Endodermal cell (in vitro differentiated cells): ENCODE data around the gene PIEZO2. TPM values are rescaled to one million over a fixed set of nuclear protein-coding genes. Genes with fewer than 3 reads are reported as not detected.
A peak's percentile ranks its signal among the peaks of the same experiment; 100 is the strongest.

Source experiments
- DNase-seq: peaks from one replicate; pipeline ENCODE4 v3.0.0-alpha.2; 2017
- H3K27ac ChIP-seq: 2 replicates; pipeline ENCODE4 v1.5.1; 2013; ENCODE audit warnings: mild to moderate bottlenecking, low read depth, low read length, moderate library complexity
- H3K27me3 ChIP-seq: 2 replicates; pipeline ENCODE4 v1.6.1; 2013; ENCODE audit warnings: mild to moderate bottlenecking, low read length, moderate library complexity; ENCODE audit not compliant: insufficient read depth, control insufficient read depth, poor library complexity, severe bottlenecking
- H3K36me3 ChIP-seq: 2 replicates; pipeline ENCODE4 v1.7.0; 2013; ENCODE audit warnings: mild to moderate bottlenecking, low read length, moderate library complexity; ENCODE audit not compliant: control insufficient read depth, insufficient read depth
- H3K4me1 ChIP-seq: one replicate; pipeline ENCODE4 v1.7.0; 2013; ENCODE audit warnings: low read length; ENCODE audit not compliant: control insufficient read depth, insufficient read depth
- H3K4me3 ChIP-seq: 2 replicates; pipeline ENCODE4 v1.5.1; 2013; ENCODE audit warnings: mild to moderate bottlenecking, low read length, moderate library complexity
- H3K9ac ChIP-seq: 2 replicates; pipeline ENCODE4 v1.6.1; 2013; ENCODE audit warnings: mild to moderate bottlenecking, low read length, moderate library complexity; ENCODE audit not compliant: poor library complexity, severe bottlenecking; ENCODE audit errors: extremely low read depth
- H3K9me3 ChIP-seq: 2 replicates; pipeline ENCODE4 v1.6.1; 2013; ENCODE audit warnings: mild to moderate bottlenecking, low read length, moderate library complexity; ENCODE audit not compliant: control insufficient read depth
- H3K27ac Mint-ChIP-seq: 2 replicates; pipeline ENCODE4 v1.8.0; 2020; ENCODE audit warnings: mixed read lengths
- H3K27me3 Mint-ChIP-seq: 2 replicates; pipeline ENCODE4 v1.8.0; 2021; ENCODE audit warnings: mild to moderate bottlenecking, mixed read lengths; ENCODE audit not compliant: insufficient read depth
- H3K36me3 Mint-ChIP-seq: 2 replicates; pipeline ENCODE4 v1.8.0; 2020; ENCODE audit warnings: low read depth, mixed read lengths
- H3K4me1 Mint-ChIP-seq: 2 replicates; pipeline ENCODE4 v1.8.0; 2020; ENCODE audit warnings: mixed read lengths
- H3K4me3 Mint-ChIP-seq: 2 replicates; pipeline ENCODE4 v1.8.0; 2020; ENCODE audit warnings: mild to moderate bottlenecking, moderate library complexity, mixed read lengths
- H3K9me3 Mint-ChIP-seq: 2 replicates; pipeline ENCODE4 v1.8.0; 2020; ENCODE audit warnings: mild to moderate bottlenecking, mixed read lengths
- CTCF ChIP-seq: fragments of 200-600 bp; sonication (generic); conservative IDR thresholded peaks from 2 replicates; pipeline ENCODE4 v1.5.0; 2021; ENCODE audit warnings: antibody characterized with exemption, mild to moderate bottlenecking
- WGBS, 2 experiments: methylation state at CpG; one replicate each; pipeline versions ENCODE4 v1.1.5 to v1.1.7; 2013; ENCODE audit warnings: missing lambda C conversion rate in 2 of 2, mixed read lengths in 1 of 2; ENCODE audit not compliant: insufficient coverage in 1 of 2, insufficient read length in 1 of 2; 5-methylcytosine and 5-hydroxymethylcytosine counted together
- total RNA-seq, 2 donors: library from RNA; stranded (reverse); fragmentation: NEBNext Ultra II Directional in 1 of 2; extraction: Animal tissue kit (Norgen Biotek cat#: 25700) in 1 of 2; gene quantifications; 2 replicates in 1 of 2; 3 replicates in 1 of 2; pipeline ENCODE4 v1.2.1, GENCODE V29; 2021

Gene PIEZO2
- total RNA-seq, 2 donors from 2014 or later, result 7.3 to 12.1 TPM

- Histone ChIP-seq H3K36me3 (peaks cover 2% of the 10 kb centered on the region), H3K9ac (no peak overlapping the region), H3K4me3 (no peak overlapping the region), H3K4me1 (no peaks in the 10 kb centered on the region), H3K9me3 (no peaks in the 10 kb centered on the region), H3K27me3 (no peaks in the 10 kb centered on the region), H3K27ac (no peak overlapping the region)
- no peaks in the 10 kb centered on the region for H3K9me3 Mint-ChIP-seq
- 81 to 91% methylated on average over 1 to 2 of the region's 2 CpGs for WGBS, 2 experiments
- H3K27ac Mint-ChIP-seq, result no peak overlapping the region
- no peaks in the 10 kb centered on the region for H3K36me3 Mint-ChIP-seq
- no peak overlapping the region for H3K4me3 Mint-ChIP-seq
- H3K4me1 Mint-ChIP-seq, result no peaks in the 10 kb centered on the region
- no peak for TF ChIP-seq CTCF
- no peaks in the 10 kb centered on the region for H3K27me3 Mint-ChIP-seq
- DNase-seq, result no peak
These were observed 360.2 kb downstream of the PIEZO2 start for GRCh38 chr18:10789180-10789579.

GRCh38 chr18:10787293-10787901 is 362.0 kb downstream of the PIEZO2 start:
- peak; percentile 99 for TF ChIP-seq CTCF
- H3K4me3 ChIP-seq, result no peak overlapping the region
- no peaks in the 10 kb centered on the region for H3K4me1 Mint-ChIP-seq
- no peaks in the 10 kb centered on the region for H3K36me3 Mint-ChIP-seq
- H3K4me1 ChIP-seq, result no peaks in the 10 kb centered on the region
- H3K9me3 Mint-ChIP-seq, result no peaks in the 10 kb centered on the region
- WGBS, 2 experiments, result 10 to 29% methylated on average over 2 to 5 of the region's 5 CpGs
- no peaks in the 10 kb centered on the region for H3K27me3 ChIP-seq
- peak; percentile 93 for DNase-seq
- H3K9ac ChIP-seq, result no peak overlapping the region
- H3K4me3 Mint-ChIP-seq, result no peak overlapping the region
- H3K27ac ChIP-seq, result no peak overlapping the region
- no peaks in the 10 kb centered on the region for H3K9me3 ChIP-seq
- no peak overlapping the region for H3K27ac Mint-ChIP-seq
- H3K27me3 Mint-ChIP-seq, result no peaks in the 10 kb centered on the region
- H3K36me3 ChIP-seq, result no peaks in the 10 kb centered on the region

- Histone ChIP-seq H3K4me1 (no peaks in the 10 kb centered on the region), H3K27me3 (no peaks in the 10 kb centered on the region), H3K27ac (no peak overlapping the region), H3K36me3 (no peaks in the 10 kb centered on the region), H3K9me3 (no peaks in the 10 kb centered on the region), H3K4me3 (no peak overlapping the region), H3K9ac (no peak overlapping the region)
- Mint-ChIP-seq H3K4me3 (no peak overlapping the region), H3K27ac (no peak overlapping the region), H3K36me3 (no peaks in the 10 kb centered on the region), H3K27me3 (no peaks in the 10 kb centered on the region), H3K9me3 (no peaks in the 10 kb centered on the region), H3K4me1 (no peaks in the 10 kb centered on the region)
- no peak for DNase-seq
- 65 to 94% methylated on average over 2 to 3 of the region's 3 CpGs for WGBS, 2 experiments
- no peak for TF ChIP-seq CTCF
These were observed 363.6 kb downstream of the PIEZO2 start for GRCh38 chr18:10785798-10786197.
